Suprapubic skin (tissue), 4 donors: Measurements from ENCODE around the gene ATAD3A.

ENCODE experiments used
- EP300 ChIP-seq: sonication (generic); formaldehyde crosslinking; IDR thresholded peaks from one replicate; pipeline ENCODE4 v1.6.1; 2017; ENCODE audit warnings: antibody characterized with exemption
- POLR2A ChIP-seq, 2 donors: fragments of 450-650 bp; IDR thresholded peaks; one replicate each; pipeline ENCODE4 v1.6.1; 2017; ENCODE audit warnings: antibody characterized with exemption in 2 of 2, mild to moderate bottlenecking in 2 of 2, moderate library complexity in 2 of 2
- POLR2AphosphoS5 ChIP-seq, 3 donors: sonication (generic); formaldehyde crosslinking; IDR thresholded peaks; one replicate each; pipeline ENCODE4 v1.6.1; 2017; ENCODE audit warnings: antibody characterized with exemption in 3 of 3
- TF ChIP-seq, protein P1 (sequence below), 2 donors: fragments of 200-600 bp in 1 of 2; fragments of 450-650 bp in 1 of 2; sonication (generic) in 1 of 2; IDR thresholded peaks; one replicate each; pipeline ENCODE4 v1.5.1; 2016 to 2019; ENCODE audit warnings: antibody characterized with exemption in 2 of 2, mild to moderate bottlenecking in 1 of 2, moderate library complexity in 1 of 2

GRCh38 chr1:1544544-1544943 lies 32.6 kb downstream of the ATAD3A start:
- TF ChIP-seq, protein P1, sequence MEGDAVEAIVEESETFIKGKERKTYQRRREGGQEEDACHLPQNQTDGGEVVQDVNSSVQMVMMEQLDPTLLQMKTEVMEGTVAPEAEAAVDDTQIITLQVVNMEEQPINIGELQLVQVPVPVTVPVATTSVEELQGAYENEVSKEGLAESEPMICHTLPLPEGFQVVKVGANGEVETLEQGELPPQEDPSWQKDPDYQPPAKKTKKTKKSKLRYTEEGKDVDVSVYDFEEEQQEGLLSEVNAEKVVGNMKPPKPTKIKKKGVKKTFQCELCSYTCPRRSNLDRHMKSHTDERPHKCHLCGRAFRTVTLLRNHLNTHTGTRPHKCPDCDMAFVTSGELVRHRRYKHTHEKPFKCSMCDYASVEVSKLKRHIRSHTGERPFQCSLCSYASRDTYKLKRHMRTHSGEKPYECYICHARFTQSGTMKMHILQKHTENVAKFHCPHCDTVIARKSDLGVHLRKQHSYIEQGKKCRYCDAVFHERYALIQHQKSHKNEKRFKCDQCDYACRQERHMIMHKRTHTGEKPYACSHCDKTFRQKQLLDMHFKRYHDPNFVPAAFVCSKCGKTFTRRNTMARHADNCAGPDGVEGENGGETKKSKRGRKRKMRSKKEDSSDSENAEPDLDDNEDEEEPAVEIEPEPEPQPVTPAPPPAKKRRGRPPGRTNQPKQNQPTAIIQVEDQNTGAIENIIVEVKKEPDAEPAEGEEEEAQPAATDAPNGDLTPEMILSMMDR (IDR thresholded peaks at IDR 0.05): no peak
- no peak for TF ChIP-seq POLR2A (IDR thresholded peaks at IDR 0.05)
- no peak for TF ChIP-seq EP300
- no peak for TF ChIP-seq POLR2AphosphoS5 (IDR thresholded peaks at IDR 0.05)
